ENCODE data around the gene SHCBP1L. TPM values are rescaled to one million over a fixed set of nuclear protein-coding genes. Genes with fewer than 3 reads are reported as not detected.

Gene SHCBP1L
- total RNA-seq, 2 donors from 2014 or later = not detected

DNA sequence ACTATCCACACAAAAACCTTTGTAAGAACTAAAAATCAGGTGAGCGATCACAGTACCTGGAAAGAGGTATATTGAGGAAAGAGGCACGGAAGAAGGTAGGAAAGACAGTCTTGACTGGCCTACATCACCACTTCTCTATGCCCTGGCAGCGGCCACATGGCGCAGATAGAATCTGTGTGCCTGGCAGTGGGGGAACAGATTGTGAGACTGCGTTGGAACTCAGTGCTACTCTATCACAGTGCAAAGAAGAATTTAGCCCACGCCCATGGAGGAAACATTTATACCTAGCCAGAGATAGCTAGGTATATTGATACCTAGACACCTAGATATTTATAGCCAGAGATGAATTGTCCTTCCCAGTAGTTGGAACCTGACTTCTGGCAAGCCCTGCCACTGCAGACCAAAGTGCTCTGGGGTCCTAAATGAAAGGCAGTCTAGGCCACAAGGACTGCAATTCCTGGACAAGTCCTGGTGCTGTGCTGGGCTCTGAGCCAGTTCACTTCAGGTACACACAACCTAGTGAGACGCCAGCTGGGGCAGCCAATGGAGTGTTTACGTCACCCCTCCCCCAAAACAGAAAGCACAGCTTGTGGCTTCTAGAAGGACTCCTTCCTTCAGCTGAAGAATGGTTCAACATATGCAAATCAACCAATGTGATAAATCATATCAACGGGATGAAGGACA lies 61.9 kb downstream of the SHCBP1L start:
- H3K27me3 ChIP-seq = no peaks in the 10 kb centered on the region
- no peaks in the 10 kb centered on the region for H3K4me1 ChIP-seq
- no peak overlapping the region for H3K27ac ChIP-seq
- TF ChIP-seq, protein P1, sequence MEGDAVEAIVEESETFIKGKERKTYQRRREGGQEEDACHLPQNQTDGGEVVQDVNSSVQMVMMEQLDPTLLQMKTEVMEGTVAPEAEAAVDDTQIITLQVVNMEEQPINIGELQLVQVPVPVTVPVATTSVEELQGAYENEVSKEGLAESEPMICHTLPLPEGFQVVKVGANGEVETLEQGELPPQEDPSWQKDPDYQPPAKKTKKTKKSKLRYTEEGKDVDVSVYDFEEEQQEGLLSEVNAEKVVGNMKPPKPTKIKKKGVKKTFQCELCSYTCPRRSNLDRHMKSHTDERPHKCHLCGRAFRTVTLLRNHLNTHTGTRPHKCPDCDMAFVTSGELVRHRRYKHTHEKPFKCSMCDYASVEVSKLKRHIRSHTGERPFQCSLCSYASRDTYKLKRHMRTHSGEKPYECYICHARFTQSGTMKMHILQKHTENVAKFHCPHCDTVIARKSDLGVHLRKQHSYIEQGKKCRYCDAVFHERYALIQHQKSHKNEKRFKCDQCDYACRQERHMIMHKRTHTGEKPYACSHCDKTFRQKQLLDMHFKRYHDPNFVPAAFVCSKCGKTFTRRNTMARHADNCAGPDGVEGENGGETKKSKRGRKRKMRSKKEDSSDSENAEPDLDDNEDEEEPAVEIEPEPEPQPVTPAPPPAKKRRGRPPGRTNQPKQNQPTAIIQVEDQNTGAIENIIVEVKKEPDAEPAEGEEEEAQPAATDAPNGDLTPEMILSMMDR (IDR thresholded peaks at IDR 0.05) = no peak
- no peaks in the 10 kb centered on the region for H3K9me3 ChIP-seq
- H3K9ac ChIP-seq (ENCODE audit: low read depth in 2 of 2, low read length in 2 of 2) = no peak overlapping the region
- intact Hi-C loops (cut with DNase I) = no loop called here
- no peak overlapping the region for H3K4me3 ChIP-seq
- no peaks in the 10 kb centered on the region for H3K36me3 ChIP-seq
- no peak for DNase-seq

DNA sequence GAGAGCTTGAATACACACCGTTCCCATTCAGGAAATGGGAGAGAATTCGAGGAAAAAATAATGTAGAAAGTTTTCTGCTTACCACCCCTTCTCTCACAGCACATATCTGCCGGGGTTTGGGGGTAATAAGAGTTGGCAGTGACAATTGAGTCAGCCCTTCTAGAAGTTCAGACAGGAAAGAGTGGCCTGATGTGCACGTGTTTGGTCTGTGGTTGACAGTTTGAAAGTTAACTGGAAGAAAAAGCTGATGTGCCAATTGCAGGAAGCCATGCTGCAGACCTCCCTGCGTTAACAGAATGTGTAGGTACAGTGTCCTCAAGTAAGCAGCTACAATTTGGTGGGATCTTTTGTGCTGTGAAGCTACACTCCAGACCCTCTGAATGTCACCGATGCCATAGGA lies 63.0 kb downstream of the SHCBP1L start:
- no peaks in the 10 kb centered on the region for H3K9me3 ChIP-seq
- intact Hi-C loops (cut with DNase I) = no loop called here
- H3K27ac ChIP-seq = no peak overlapping the region

DNA sequence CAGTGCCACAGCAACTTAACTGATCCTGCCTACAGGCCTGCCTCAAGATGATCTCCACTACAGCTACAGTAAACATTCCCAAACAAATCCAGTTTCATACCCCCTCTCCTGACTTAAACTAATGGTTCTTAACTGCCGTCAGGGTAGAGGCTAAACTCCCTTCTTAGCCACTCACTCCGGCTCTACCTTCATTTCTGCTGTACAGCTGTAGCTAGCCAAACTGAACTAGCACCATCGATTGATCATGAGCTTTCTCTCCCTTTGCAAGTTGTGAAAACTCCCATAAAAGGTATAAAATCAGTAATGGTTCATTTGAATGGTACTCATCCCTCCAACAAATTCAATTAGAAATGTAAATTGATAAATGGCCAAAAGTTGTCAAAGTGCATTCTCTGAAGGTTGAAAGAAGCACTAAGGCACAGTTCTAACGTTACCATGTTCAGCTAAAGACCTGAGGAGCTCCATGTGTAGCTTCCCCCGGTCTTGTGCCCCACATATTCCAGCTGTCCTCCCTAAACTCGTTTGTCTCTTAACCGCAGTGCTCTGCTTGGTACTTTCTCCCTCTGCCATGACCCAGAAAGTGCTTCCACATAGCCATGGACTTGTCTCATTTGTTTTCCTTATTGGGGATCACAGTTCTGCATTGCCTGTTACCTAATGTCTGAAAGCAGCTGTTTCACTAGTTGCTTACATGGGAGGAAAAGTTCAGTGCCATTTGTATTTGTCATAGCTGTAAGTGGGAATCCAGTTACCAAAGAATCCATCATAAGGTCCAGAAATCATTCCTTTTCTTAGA lies 64.0 kb downstream of the SHCBP1L start:
- H3K9ac ChIP-seq (ENCODE audit: low read depth in 2 of 2, low read length in 2 of 2) = no peak overlapping the region
- TF ChIP-seq, protein P1 (IDR thresholded peaks at IDR 0.05) = no peak
- H3K4me3 ChIP-seq = no peak overlapping the region
- H3K36me3 ChIP-seq = no peaks in the 10 kb centered on the region
- no peaks in the 10 kb centered on the region for H3K27me3 ChIP-seq
- H3K27ac ChIP-seq = no peak overlapping the region
- no peaks in the 10 kb centered on the region for H3K4me1 ChIP-seq
- intact Hi-C loops (cut with DNase I) = no loop called here
- H3K9me3 ChIP-seq = no peaks in the 10 kb centered on the region
- no peak for DNase-seq

More for the DNA sequence above, 63.0 kb downstream of the SHCBP1L start:
- DNase-seq = no peak
- H3K4me1 ChIP-seq = no peaks in the 10 kb centered on the region
- no peak overlapping the region for H3K9ac ChIP-seq (ENCODE audit: low read depth in 2 of 2, low read length in 2 of 2)
- H3K36me3 ChIP-seq = no peaks in the 10 kb centered on the region
- H3K4me3 ChIP-seq = no peak overlapping the region
- TF ChIP-seq, protein P1 (IDR thresholded peaks at IDR 0.05) = no peak
- no peaks in the 10 kb centered on the region for H3K27me3 ChIP-seq

DNA sequence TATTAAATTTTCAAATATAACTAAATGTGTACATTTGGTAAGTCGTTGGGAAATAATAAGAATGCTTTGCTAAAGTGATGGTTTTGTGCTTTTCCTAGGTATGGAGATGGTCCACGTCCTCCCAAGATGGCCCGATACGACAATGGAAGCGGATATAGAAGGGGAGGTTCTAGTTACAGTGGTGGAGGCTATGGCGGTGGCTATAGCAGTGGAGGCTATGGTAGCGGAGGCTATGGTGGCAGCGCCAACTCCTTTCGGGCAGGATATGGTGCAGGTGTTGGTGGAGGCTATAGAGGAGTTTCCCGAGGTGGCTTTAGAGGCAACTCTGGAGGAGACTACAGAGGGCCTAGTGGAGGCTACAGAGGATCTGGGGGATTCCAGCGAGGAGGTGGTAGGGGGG lies 66.0 kb downstream of the SHCBP1L start:
- no peak overlapping the region for H3K27ac ChIP-seq
- H3K36me3 ChIP-seq = peaks cover 6% of the 10 kb centered on the region
- intact Hi-C loops (cut with DNase I) = no loop called here
- no peak for DNase-seq
- H3K9me3 ChIP-seq = no peaks in the 10 kb centered on the region
- H3K9ac ChIP-seq (ENCODE audit: low read depth in 2 of 2, low read length in 2 of 2) = no peak overlapping the region
- TF ChIP-seq, protein P1 (IDR thresholded peaks at IDR 0.05) = no peak
- H3K4me1 ChIP-seq = no peaks in the 10 kb centered on the region
- H3K4me3 ChIP-seq = no peak overlapping the region
- no peaks in the 10 kb centered on the region for H3K27me3 ChIP-seq

DNA sequence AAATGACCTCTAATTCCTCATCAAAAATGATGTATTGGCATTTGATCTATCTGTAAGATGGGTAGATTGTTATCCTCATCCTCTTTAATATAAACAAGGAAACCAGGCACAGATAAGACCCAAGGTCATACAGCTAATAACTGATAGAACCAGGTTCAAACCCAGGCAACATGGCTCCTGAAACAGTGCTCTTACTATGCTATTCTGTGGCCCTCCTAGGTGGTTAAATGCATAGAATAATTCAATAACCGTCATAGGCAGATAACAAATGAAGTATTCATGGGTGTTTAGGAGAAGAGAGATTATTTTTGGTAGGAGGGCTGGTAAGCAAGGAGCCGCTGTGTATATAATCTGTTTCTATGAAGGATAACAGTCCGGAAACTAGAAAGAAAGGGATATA lies 67.4 kb downstream of the SHCBP1L start:
- Histone ChIP-seq H3K27me3 (no peaks in the 10 kb centered on the region), H3K36me3 (peaks cover 17% of the 10 kb centered on the region), H3K9ac (ENCODE audit: low read depth in 2 of 2, low read length in 2 of 2) (no peak overlapping the region), H3K27ac (no peak overlapping the region), H3K4me3 (no peak overlapping the region), H3K9me3 (no peaks in the 10 kb centered on the region), H3K4me1 (no peaks in the 10 kb centered on the region)
- intact Hi-C loops (cut with DNase I) = no loop called here
- TF ChIP-seq, protein P1 (IDR thresholded peaks at IDR 0.05) = no peak
- DNase-seq = no peak
